GM12864 (cell line): ENCODE data around the gene CERKL.

Experiments used
- DNase-seq: peaks from one replicate; pipeline ENCODE4 v3.0.0-alpha.2; 2011; ENCODE audit warnings: low read depth
- H3K4me3 ChIP-seq: 2 replicates; pipeline ENCODE4 v1.5.1; 2011; ENCODE audit warnings: mild to moderate bottlenecking, low read depth, low read length, control low read depth
- TF ChIP-seq, protein P1 (sequence below): IDR thresholded peaks from 2 replicates; pipeline ENCODE4 v1.5.1; 2011; ENCODE audit warnings: low read depth, mild to moderate bottlenecking, moderate library complexity, low read length, control low read depth, inconsistent platforms; ENCODE audit errors: missing control alignments

The CERKL gene

DNA sequence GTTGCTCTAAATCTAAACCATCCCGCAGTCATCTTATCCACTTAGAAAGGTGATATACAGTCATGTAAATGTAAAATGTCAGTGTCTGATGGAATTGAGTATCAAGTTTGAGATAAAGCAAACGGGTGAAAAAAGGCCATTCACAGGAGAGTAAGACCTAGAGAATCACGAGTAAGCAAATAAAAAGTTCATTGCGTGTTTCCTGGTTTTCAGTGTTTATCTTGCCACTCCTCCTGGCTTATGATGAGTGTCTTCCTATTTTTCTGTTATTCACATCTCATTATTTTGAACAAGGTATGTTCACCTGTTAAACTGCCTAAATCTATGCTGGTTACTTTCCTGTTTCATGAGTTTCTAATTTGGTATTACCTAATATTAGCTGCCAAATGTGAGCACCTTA lies 130.9 kb downstream of the CERKL start:
- TF ChIP-seq, protein P1, sequence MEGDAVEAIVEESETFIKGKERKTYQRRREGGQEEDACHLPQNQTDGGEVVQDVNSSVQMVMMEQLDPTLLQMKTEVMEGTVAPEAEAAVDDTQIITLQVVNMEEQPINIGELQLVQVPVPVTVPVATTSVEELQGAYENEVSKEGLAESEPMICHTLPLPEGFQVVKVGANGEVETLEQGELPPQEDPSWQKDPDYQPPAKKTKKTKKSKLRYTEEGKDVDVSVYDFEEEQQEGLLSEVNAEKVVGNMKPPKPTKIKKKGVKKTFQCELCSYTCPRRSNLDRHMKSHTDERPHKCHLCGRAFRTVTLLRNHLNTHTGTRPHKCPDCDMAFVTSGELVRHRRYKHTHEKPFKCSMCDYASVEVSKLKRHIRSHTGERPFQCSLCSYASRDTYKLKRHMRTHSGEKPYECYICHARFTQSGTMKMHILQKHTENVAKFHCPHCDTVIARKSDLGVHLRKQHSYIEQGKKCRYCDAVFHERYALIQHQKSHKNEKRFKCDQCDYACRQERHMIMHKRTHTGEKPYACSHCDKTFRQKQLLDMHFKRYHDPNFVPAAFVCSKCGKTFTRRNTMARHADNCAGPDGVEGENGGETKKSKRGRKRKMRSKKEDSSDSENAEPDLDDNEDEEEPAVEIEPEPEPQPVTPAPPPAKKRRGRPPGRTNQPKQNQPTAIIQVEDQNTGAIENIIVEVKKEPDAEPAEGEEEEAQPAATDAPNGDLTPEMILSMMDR = no peak
- no peak for DNase-seq
- no peak overlapping the region for H3K4me3 ChIP-seq

DNA sequence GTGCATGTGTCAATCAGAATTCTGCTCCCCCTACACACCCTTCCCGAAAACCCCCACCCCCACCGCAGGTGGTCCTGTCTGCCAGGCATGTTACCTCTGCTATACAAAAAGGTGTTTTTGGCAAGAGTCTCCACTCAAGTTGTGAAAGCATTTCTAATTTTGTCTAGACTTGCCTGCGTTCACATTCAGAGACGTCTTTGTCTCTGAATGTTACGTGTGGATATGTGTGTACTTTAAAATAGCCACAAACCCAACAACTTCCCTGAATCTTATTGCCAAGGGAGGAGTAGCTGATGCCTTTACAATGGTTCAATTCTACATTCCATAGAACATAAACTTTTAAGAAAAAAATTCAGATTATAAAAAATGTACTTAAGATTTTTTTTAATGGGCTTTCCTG lies 133.1 kb downstream of the CERKL start:
- TF ChIP-seq, protein P1 = no peak
- no peak for DNase-seq
- no peak overlapping the region for H3K4me3 ChIP-seq

GRCh38 chr2:181520253-181520652 lies 136.7 kb downstream of the CERKL start:
- no peak overlapping the region for H3K4me3 ChIP-seq
- DNase-seq = no peak
- TF ChIP-seq, protein P1 = no peak

GRCh38 chr2:181517685-181518301 lies 139.1 kb downstream of the CERKL start:
- no peak for DNase-seq
- TF ChIP-seq, protein P1 = no peak
- H3K4me3 ChIP-seq = no peak overlapping the region

GRCh38 chr2:181516992-181517391 lies 139.9 kb downstream of the CERKL start:
- TF ChIP-seq, protein P1 = no peak
- DNase-seq = no peak
- no peak overlapping the region for H3K4me3 ChIP-seq

- TF ChIP-seq, protein P1 = no peak
- no peak overlapping the region for H3K4me3 ChIP-seq
- no peak for DNase-seq
These were observed 141.2 kb downstream of the CERKL start for GRCh38 chr2:181515719-181516118.

DNA sequence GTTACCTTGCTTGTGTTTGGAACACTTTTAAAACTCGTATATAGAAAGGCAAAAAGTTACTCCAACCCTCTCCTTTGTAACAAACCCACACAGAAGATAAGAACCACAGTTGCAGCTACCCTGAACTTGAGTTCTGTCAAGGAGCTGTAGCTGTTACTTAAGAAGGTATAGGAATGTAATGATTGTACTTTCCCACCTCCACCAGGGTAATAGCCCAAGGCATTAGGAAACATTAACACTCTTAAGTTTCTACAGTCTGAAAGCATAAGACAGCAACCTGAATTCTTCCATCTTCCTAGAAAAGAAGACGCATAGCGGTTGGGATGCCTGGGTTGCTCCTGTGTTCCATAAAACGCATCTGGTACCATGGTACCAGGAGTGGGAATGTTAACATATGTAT lies 156.7 kb downstream of the CERKL start:
- H3K4me3 ChIP-seq = no peak overlapping the region
- no peak for DNase-seq
- TF ChIP-seq, protein P1 = no peak
